ENCODE results near the gene FAM111B.
A peak's percentile ranks its signal among the peaks of the same experiment; 100 is the strongest.
"Not testable (repeated sequence)": the region's sequence is repeated elsewhere in the genome, so short reads cannot be mapped to it uniquely, and the experiment has no call there.

FAM111B gene, protein sequence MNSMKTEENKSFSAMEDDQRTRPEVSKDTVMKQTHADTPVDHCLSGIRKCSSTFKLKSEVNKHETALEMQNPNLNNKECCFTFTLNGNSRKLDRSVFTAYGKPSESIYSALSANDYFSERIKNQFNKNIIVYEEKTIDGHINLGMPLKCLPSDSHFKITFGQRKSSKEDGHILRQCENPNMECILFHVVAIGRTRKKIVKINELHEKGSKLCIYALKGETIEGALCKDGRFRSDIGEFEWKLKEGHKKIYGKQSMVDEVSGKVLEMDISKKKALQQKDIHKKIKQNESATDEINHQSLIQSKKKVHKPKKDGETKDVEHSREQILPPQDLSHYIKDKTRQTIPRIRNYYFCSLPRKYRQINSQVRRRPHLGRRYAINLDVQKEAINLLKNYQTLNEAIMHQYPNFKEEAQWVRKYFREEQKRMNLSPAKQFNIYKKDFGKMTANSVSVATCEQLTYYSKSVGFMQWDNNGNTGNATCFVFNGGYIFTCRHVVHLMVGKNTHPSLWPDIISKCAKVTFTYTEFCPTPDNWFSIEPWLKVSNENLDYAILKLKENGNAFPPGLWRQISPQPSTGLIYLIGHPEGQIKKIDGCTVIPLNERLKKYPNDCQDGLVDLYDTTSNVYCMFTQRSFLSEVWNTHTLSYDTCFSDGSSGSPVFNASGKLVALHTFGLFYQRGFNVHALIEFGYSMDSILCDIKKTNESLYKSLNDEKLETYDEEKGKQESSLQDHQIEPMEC

DNA sequence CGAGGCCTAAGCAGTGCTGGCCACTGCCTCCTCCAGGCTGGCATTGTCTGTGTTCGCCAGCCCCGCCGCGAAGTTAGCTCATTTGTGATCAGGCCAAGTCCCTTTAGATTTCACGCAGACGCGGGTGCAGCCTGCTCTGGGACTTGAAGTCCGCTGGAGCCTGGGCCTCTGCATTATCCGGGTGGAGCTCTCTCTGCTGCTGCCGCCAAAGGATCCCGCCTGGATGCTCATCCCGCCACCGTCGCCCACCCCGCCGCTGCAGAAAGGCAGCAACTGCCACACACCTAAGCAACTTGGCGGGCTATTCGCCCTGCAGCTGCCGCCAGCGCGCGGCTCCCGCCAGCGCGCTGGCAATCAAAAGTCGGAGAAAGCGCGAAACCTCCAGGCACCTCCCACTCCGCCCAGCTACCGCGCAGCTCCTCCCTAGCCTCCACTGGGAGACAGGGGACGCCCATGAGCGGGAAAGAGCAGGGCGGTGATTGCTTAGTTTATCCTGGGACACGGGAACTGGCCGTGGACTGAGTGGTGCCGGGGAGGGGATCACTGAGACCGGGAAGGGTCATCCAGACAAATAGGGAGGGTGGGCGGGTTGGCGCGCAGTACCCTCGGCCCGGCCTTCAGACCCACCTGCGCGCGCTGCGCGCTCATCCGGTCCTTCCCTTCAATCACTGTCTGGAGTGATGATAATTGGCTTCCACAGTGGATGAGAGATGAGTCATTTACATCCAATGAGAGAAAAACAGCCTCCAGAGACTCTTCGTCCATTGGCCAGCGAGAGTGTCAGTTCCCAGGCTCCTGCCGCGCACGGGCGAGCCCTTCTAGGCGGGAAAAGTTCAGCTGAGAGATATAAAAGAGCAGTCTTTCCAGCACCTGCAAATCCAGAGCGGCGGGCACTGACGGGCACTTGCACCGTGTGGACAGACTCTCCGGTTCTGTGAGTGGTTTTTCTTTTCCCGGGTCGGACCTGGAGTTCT is at the start of gene FAM111B:
Gene FAM111B (plus strand): TSS at position 875 of the 974 bp plus-strand sequence. CDS start 2,389 bp downstream, outside the sequence.
- peak; percentile 97 for DNase-seq (ENCODE audit: low read depth)

GRCh38 chr11:59058120-59059033 is 48.7 kb upstream of the FAM111B start:
- DNase-seq (ENCODE audit: low read depth), result peak; percentile 96

DNA sequence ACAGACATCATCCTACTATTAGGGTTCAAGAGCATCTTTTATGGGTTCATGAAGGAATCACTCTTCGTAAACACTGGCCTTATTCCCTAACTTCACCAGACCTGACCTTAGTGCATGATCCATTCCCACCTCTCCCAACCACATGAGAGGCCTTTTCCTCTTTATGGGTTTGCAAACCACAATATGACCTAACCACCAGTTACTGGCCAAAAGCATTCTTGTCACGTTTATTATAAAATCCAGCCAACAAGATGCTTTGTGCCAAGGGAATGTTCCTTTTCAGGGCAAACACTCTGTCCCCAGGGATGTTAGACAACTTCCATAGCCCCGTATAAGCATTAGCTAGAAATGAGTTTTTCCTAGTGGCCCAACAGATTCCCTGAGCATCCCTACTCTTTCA is 46.9 kb upstream of the FAM111B start:
- DNase-seq (ENCODE audit: low read depth), result not testable (repeated sequence)

DNA sequence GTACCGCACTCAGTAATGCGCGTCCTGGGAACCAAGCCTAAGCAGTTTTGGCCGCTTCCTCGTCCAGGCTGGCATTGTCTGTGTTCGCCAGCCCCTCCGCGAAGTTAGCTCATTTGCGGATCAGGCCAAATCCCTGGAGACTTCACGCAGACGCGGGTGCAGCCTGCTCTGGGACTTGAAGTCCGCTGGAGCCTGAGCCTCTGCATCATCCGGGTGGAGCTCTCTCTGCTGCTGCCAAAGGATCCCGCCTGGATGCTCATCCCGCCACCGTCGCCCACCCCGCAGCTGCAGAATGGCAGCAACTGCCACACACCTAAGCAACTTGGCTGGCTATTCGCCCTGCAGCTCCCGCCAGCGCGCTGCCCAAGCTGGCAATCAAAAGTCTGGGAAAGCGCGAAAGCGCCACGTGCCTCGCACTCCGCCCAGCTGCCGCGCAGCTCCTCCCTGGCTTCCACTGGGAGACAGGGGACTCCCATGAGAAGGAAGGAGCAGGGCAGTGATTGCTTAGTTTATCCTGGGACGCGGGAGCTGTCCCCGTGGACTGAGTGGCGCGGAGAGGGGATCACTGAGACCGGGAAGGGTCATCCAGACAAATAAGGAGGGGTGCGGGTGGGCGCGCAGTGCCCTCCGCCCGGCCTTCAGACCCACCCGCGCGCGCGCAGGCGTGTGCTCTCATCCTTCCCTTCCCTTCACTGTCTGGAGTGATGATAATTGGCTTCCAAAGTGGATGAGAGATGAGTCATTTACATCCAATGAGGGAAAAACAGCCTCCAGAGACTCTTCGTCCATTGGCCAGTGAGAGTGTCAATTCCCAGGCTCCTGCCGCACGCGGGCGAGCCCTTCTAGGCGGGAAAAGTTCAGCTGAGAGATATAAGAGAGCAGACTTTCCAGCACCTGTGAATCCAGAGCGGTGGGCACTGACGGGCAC is 44.2 kb upstream of the FAM111B start:
- DNase-seq (ENCODE audit: low read depth), result no peak

DNA sequence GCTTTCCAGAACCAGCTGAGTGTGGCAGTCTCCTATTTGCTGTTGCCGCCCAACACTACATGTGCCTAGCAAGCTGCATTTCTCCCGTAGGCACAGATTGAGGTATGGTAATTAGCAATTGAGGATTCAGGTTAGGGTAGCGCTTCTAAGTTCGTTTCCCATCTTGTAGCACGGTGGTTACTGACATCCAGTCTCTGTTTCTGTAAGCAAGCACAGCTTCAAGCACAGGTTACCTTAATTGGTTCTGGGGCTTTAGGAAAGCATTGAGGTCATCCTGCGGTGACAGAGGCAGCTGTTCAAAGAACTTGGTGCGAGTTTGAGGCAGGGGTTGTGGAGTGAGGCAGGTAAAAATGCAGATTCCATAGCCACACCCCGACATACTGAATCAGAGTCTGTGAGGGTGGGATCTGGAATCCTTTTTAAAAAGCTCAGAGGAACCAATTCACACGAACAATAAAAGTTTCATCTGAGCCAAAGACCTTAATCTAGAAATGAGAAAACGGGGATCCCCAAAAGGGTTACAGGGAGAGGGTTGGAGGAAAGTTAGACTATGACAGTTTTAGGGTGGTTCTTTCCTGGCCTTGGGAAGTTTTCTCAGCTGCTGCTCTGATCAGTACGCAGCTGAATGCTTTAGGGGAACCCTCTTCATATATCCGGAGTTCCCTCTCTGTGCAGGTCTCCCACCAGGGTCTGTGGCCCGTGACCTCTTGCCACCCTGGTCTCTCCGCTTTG is 42.9 kb upstream of the FAM111B start:
- DNase-seq (ENCODE audit: low read depth), result not testable (repeated sequence)

- DNase-seq (ENCODE audit: low read depth), result peak; percentile 58
Measured at GRCh38 chr11:59069087-59069486, 38.0 kb upstream of the FAM111B start.

DNA sequence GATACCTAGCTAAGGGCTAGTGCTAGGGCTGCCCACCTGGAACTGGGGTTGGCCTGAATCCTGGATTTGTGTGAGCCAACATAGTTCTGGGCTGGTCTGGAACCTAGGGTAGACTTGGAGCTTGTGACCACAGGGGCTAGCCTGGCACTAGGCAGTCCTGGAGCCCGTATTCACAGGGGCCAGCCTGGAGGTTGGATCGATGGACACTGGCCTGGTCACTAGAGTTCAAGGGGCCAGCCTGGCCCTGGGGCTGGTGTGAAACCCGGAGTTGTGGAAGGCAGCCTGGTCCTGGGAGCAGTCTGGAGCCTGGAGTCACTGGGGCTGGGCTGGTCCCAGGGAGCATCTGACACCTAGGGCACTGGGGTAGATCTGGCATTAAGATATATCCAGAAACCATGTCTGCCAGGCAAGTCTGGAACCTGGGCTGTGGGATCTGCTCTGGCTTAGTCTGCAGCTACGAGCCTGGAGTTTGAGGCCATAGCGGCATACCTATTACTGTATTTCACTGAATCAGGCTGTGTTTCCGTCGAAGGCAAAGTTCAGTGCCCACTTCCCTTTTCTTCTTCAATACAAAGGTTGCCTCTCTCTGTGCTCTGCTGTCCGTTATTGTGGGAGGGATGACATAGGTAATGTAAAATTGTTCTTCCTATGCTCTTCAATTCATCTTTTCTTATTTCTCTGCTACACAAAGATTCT is 30.0 kb upstream of the FAM111B start:
- no peak for DNase-seq (ENCODE audit: low read depth)

- DNase-seq (ENCODE audit: low read depth), result no peak
Measured at GRCh38 chr11:59078435-59078834, 28.6 kb upstream of the FAM111B start.

- DNase-seq (ENCODE audit: low read depth), result no peak
Measured at GRCh38 chr11:59079086-59079485, 28.0 kb upstream of the FAM111B start.

- DNase-seq (ENCODE audit: low read depth), result not testable (repeated sequence)
Measured at GRCh38 chr11:59080421-59080820, 26.6 kb upstream of the FAM111B start.

DNA sequence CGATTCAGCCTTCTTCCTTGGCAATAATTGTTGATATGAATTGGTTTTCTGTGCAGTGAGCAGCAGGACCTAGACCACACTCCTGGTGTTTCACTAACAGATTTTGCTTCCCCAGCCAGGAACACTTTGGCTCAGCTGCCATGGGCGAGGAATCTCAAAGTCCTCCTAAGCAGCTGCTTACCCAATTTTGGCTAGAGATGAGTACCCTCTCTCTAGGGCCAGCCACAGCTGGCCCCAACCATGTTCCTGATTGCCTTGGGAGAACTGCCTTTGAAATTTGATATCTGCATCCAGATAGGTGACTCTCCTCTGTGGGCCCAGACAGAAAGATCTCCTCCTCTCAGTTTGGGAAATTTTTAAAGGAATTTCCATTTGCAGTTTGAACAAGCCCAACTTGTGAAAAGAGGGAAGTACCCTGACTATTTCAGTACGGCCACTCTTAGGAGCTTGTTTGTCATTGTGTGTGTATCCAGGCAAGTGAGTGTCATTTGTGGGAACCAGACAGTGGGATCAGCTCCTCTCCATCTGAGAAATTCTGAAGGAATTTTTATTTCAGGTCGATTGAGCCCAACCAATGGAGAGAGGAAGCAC is 25.5 kb upstream of the FAM111B start:
- not testable (repeated sequence) for DNase-seq (ENCODE audit: low read depth)

GRCh38 chr11:59086007-59086406 is 21.0 kb upstream of the FAM111B start, which contains the start of gene GLYATL1B:
Gene GLYATL1B (plus strand): TSS chr11:59086307. CDS start chr11:59086307, 0 bp downstream.
- DNase-seq (ENCODE audit: low read depth), result not testable (repeated sequence)

DNA sequence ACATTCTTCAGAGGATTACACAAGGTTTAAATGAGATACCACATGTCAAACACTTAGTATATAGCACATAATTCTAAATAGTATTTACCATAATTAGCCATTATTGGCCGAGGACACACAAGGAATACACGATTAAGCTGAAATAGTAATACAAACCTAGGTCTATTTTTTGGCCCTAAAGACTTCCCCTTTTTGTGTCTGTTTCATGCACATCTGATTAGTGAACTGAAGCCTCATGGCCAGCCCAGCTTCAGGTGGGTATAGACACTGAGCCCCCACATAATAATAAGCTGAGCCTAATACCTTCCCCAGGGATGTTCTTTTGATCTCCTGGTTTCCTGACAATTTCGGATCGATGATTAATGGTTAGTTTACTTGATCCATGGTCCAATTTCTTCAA is 18.9 kb upstream of the FAM111B start:
- DNase-seq (ENCODE audit: low read depth), result no peak

DNA sequence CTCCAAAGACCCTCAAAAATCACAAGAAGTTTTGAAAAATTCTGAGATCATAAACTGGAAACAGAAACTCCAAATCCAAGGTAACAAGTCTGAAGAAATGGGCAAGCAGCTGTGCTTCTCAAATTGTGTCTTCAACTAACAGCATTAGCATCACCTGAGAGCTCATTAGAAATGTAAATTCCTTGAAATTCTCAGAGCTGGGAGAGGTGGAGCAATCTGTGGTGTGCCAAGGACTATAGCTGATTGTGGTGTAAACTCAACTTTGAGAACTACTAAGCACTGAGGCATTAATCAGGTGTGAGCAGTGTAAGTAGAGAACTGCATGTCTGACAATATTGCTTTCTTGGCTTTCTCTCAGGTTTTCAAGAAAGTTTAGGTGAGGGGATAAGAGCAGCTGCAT is 13.5 kb upstream of the FAM111B start:
- DNase-seq (ENCODE audit: low read depth), result not testable (repeated sequence)

GRCh38 chr11:59095225-59095624 is 11.8 kb upstream of the FAM111B start:
- DNase-seq (ENCODE audit: low read depth), result not testable (repeated sequence)

GRCh38 chr11:59095972-59096575 is 11.0 kb upstream of the FAM111B start:
- DNase-seq (ENCODE audit: low read depth), result not testable (repeated sequence)

DNA sequence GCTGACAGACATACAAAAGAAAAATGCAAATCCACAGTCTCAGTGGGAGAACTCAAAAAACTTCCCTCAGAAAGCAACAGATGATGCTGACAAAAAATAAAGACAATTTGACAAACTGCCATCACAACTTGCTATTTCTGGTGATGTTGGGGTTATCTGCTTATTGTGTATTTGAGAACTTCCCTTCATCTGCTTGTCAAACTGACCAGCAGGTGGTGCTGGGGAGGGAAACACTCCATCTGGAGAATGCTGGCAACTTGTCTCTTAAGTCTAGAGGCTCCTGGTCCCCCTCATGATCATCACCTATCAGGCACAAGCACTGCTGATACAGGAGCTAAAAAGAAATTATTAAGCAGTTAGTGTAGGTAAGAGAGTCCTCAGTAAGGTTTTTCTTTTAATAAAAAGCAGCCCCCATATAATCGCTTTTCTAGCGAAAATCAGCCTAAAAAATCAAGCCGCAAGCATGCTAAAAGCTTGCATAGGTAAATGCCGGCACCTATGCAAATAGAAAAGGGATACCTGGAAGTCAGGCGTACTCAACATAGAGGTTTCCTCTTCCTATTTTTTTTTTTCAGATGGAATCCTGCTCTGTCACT is 9.8 kb upstream of the FAM111B start:
- peak; percentile 62 for DNase-seq (ENCODE audit: low read depth)

Data from ELR (cell line).